Pulmonary artery endothelial cell (primary cell): ENCODE data around the gene RFX1. TPM values are rescaled to one million over a fixed set of nuclear protein-coding genes. Genes with fewer than 3 reads are reported as not detected.
"Not testable (repeated sequence)": the region's sequence is repeated elsewhere in the genome, so short reads cannot be mapped to it uniquely, and the experiment has no call there.

Experiments
- DNase-seq: peaks from one replicate; pipeline ENCODE4 v3.0.0-alpha.2; 2011; ENCODE audit warnings: low read depth, low spot score
- total RNA-seq: library from RNA; depleted of rRNA; stranded (reverse); fragments of >200 nt; gene quantifications from 2 replicates; pipeline ENCODE4 v1.2.3, GENCODE V29; 2014

Gene RFX1
- total RNA-seq, 1 donor from 2014 or later: 1.7 TPM

DNA sequence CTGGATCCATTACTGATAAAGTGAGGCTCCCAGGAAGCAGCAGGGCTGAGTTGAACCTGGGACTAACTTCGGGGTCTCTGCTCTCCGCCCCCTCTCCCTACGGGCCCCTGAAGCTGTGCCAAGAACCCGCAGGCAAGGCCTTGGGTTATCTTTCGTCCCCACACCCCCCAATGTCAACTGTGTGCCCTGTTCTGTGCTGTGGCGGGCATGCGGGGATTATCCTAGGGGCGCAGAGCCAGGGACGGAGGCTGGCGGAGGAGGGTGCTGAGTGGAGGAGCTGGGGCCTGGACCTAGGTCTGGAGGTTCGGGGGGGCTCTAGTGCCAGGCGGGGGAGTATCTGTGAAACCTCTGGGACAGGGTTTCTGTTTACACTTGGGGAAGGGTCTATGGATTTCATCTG is 26.4 kb downstream of the RFX1 start:
- DNase-seq: no peak

DNA sequence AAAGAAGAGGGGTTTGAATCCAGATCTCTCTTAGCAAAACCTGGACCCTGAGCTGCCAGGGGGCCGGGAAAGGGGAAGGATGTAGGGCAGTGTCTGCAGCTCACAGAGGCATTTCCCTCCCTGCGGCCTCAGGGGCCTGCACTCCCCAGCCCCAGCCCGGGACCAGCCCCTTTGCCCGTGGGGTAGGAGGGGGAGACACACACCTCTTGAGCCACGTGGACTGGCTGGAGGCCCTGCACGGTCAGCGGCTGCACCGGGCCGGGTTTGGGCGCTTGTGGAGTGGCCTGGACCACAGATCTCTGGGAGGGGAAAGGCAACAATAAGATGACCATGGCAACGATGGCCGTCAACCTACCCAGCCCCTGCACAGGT is 26.9 kb downstream of the RFX1 start:
- DNase-seq: no peak

DNA sequence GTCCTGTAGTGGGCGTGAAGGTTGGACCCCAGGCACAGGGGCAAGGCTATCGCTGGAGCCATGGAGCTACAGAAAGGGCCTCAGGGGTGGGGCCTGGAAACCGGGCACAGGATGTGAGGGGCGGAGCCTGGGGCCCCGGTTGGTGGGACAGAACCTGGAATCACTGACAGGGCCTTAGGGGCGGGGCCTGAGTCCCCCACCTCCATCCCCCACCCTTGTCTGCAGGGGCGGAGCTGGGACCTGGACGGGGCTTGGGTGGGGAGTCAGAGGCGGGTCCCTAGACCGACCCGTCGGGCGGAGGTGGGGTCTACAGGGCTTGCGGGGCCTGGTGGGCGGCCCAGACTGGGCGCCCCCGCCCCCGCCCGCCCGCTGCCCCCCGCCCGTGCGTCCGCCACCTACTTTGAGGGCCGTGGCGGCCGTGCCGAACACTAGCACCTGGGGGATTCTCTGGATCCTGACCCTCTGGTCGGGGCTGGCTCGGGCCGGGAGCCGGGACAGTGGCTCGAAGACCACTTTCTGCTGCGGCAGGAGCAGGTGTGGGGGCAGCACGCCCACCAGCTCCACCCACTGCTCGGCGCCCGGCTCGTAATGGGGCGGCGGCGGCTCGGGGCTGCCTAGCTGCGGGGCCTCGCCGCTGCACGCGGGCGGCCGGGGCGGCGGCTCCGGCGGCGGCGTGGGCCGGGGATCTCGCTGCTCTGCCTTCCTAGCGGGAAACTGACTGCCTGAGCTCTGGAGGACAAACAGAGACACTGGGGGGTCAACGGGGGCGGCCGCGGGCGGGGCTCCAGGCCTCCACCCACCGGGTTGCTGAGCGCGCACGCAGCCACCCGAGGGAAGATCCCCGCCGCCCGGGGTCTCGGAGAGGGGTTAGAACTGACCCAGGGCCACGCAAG is 27.5 kb downstream of the RFX1 start:
- no peak for DNase-seq

DNA sequence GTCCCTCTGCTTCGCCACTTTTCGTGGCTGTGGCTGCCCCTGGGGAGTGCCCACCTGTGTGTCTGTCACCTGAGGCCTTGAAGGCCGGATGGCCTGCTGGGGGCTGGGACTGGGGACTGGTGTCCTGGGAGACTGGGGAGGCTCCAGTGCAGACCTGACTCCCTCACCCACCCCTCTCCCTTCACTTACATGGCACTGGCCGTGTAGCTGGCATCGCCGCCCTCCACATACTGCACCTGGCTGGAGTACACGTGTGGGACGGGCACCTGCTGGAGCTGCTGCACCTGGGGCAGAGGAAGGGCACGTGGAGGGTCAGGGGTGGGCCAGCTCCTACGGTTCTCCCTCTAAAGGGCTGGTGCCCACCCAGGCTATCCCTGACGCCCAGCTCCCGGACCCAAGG is 28.3 kb downstream of the RFX1 start:
- DNase-seq: no peak

DNA sequence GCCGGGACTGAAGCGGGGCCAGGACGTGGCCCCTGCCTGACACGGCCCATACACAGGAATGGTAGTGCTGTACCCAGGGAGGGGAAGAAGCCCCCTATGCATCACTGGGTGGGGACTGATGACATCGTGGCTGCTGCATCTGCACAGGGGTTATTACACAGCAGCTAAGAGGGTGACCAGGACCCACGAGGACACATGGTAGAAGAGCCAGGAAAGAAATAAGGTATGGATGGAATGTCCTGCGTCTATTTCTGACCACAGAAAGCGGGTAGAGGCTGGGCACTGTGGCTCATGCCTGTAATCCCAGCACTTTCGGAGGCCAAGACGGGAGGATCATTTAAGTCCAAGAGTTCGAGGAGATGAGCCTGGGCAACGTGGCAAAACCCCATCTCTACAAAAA is 29.7 kb downstream of the RFX1 start:
- no peak for DNase-seq

DNA sequence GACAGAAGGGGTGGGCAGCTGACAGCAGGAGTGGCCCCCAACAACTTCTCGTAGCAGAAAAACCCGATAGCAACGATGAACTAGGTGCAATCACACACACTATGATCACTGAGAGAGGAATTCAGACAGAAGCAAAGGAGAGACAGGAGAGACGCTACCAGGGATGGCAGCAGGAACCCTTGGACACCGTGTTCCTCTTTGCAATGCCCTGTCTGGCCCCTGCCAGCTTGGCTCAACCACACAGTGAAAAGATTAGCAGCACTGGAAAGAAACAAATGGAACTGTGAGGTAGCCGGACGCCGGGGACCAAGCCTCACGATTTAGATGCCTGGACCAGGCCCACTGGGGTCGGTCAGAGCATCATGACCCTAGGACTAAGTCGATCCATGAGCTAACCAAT is 30.2 kb downstream of the RFX1 start:
- no peak for DNase-seq

DNA sequence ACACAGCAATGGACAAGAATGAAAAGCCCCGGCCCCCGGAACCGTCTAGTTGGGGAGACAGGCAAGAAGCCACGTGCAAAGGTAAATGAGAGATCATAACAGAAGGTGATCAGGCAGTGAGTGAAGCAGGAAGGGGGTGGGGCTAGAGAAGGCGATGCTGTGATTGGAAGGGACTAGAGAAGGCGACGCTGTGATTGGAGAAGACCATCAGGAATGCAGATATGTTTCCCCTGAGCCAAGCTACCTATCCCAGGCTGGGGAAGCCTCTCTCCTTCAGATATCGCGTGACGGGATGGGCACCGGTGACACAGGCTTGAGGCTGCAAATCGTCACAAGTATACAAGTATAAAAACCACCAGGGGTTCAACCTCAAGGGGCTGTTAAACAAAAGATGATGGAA is 32.0 kb downstream of the RFX1 start:
- no peak for DNase-seq

DNA sequence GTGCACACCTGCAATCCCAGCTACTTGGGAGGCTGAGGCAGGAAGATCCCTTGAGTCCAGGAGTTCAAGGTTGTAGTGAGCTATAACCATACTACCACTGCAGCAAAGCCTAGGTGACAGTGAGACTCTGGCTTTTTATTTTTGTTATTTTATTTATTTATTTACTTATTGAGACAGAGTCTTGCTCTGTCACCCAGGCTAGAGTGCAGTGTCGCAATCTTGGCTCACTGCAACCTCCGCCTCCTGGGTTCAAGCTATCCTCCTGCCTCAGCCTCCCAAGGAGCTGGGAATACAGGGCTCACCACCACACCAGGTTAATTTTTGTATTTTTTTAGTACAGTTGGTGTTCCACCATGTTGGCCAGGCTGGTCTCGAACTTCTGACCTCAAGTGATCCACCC is 32.6 kb downstream of the RFX1 start:
- DNase-seq: not testable (repeated sequence)

DNA sequence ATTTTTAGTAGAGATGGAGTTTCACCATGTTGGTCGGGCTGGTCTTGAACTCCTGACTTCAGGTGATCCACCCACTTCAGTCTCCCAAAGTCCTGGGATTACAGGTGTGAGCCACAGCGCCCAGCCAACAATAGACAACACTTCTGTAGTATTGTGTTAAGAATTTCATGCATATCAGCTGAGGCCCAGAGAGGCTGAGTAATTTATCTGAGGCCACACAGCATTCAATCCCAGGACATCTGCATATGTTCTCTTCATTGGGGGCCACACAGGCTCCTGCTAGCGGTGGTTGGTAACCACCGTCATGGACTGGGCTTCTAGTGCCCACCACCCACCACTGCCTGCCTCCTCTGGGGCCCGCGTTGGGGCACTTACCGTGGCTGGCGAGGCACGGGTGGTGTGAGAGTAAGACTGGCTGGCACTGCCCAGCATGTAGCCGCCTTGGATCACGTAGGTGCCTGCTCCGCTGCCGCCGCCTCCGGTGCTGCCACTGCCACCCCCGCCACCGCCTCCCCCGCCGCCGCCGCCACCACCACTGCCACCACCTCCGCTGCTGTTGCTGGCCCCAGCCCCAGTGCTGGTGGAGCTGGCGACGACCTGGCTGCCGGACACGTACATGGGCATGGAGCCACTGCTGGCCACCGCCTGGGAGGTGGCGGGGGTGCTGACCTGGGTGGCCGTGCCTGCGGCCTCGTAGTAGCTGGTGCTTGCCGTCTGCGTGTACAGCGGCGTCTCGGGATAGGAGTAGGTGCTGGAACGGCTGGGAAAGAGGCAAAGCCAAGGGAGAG is 33.6 kb downstream of the RFX1 start:
- no peak for DNase-seq

DNA sequence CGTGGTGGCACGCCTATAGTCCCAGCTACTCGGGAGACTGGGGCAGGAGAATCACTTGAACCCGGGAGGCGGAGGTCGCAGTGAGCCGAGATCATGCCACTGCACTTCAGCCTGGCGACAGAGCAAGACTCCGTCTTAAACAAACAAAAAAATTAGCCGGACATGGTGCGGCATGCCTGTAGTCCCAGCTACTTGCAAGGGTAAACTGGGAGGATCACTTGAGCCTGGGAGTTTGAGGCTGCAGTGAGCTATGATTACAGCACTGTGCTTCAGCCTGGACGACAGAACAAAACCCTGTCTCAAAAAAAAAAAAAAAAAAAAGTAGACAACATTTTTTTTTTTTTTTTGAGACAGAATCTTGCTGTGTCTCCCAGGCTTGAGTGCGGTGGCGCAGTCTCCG is 34.3 kb downstream of the RFX1 start:
- DNase-seq: not testable (repeated sequence)

DNA sequence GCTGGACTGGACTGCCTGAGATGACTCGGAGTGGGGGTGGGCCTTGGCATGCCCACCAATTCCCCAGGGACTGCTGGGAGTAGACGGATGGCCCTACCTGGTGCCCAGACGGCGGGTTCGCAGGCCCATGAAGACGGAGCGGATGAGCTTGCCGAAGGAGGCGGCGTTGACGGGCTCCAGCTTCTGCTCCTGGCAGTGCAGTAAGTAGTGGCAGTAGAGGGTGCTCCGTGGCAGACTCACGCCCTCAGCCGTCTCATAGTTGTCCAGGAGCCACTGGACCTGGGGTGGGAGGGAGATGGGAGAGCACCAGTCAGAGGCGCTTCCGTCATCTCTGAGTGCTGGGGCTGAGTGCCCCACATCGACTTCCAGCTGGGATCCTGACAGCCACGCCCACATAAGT is 36.2 kb downstream of the RFX1 start:
- no peak for DNase-seq

DNA sequence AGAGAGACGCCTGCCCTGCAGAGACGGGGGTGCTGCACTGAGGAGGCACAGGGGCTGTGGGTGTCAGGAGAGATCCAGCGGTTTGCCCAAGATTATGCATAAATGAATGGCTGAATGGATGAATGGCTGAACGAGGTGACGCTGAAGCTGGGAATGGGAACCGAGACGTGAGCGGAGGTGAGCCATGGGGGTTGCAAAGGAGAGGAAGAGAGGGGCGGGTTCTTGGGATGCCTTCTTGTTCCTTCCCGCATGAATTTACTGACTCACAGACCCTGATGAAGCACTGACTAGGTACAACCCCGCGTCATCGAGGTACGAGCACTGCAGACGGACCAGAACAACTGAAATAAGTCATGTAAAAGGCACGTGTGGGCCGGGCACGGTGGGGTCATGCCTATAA is 37.1 kb downstream of the RFX1 start:
- no peak for DNase-seq

DNA sequence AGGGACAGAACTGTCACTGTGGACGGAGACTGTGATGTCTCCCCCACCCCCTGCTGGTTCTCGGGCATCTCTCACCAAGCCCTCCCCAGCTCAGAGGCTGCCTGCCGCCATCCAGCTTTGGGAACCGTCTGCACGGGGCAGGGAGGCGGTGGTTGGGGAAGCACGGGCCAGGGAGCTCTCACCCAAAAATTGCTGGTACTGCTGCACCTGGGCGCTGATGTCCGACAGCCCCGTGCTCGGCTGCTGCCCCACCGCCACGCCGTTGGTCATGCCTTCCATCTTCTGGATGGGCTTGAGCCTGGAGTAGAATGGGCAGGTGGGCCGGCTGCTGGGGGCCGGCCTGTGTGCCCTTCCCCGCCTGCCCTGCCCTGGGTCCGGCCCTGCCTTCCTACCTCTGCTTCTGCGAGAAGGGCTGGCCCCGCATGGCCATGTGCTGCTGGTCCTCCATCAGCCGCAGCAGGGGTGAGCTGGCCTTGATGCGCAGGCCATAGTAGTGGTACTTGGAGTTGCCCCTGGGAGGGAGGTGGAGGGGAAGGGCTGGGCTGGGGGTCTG is 37.7 kb downstream of the RFX1 start:
- no peak for DNase-seq

DNA sequence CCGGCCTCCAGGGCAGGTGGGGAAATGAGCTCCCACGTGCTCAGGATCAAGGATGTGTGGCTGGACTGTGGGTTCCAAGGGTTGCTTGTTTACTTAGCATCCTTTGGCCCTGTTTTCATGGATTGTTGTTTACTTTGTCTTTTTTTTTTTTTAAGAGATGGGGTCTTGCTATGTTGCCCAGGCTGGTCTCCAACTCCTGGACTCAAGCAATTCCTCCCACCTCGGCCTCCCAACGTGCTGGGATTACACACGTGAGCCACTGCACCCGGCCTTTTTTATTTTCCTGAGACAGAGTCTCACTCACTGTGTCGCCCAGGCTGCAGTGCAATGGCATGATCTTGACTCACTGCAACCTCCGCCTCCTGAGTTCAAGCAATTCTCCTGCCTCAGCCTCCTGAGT is 38.9 kb downstream of the RFX1 start:
- not testable (repeated sequence) for DNase-seq

DNA sequence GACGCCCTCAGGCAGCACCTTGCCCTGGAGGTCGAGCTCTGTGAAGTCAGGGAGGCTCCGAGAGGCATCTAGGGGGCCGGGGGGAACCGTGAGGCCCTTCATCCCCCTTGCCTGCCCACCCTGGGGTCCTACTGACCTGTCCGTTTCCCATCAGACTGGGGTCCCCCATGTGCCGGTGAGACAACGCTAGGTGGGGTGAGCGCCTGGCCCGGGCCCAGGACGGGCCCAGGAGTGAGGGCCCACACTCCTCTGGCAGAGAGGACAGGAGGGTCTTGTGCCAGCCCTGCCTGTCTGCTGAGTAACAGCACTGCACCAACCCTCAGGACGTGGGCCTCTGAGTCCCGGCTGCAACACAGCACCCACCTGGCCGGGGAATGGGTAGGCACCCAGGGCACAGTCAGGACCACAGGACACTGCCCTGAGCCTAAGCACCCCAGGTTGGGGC is 39.4 kb downstream of the RFX1 start:
- DNase-seq: no peak

DNA sequence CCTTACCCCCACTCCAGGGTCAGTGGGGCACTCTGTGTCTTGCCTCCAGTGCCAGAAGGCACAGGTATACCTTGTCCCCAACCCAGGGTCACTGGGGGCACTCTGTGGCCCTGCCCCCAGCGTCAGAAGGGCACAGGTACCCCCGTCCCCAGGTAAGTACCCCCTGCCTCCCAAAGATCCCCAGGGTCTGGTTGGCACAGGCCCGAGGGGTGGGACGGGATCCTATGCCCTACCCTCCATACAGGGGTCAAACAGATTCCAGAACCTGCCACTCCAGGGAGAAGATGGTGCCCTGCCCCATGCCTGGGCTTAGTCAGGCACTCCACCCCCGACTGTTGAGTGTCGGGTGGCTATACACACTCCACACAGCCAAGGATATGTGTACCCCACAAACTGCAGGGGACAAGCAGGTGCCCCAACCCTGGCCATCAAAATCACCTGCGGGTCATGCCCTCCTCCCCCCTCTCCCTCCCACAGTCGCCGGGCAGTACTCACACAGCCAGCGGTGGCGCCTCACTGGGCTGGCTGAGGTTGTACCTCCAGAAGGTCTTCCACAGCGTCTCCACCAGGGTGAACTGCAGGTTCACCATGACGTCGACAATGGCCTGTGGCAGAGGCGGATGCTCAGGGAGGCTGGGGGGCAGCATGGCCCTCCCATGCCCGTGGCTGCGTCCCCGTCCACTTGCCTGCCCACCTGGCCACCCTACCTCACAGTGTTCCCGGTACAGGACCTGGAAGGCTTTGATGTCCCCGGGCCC is 40.0 kb downstream of the RFX1 start:
- DNase-seq: no peak

DNA sequence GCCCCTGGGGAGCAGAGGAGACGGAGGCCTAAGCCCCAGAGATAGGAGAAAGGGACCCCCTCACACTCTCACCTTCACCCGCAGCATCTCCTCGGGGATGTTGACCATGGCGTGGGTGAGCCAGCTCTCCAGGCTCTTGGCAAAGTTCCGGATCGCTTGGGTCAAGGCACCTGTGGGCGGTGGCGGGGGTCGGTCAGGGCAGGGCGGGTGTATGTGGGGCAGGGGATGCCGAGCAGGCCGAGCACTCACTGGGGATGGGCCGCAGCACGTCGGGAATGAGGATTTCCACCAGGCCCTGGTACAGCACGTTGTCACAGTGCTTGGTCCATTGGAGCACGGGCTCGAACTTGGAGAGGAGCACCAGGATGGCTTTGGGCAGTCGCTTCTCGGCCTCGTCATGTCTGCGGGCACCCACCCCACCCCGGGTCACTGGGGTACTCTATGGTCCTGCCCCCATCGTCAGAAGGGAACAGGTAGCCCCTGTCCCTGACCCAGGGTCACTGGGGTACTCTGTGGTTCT is 40.7 kb downstream of the RFX1 start:
- no peak for DNase-seq

DNA sequence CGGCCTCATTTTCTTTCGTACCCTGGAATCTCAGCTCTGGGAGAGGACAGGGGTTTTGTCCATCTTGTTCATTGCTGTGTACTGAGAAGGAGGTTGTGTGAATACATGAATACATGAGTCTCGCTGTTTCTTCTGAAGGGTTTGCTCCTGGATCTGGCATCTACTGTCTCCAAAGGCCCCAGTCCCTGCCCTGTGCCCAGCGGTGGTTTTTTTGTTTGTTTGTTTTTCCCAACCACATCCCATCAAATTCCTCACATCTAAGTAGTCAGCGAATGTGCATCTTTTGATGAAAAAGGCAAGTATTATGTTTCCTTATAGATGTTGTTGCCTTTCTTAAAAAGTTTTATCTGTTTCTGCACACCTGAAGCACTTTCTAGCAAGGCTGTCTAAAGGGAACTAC is 41.3 kb downstream of the RFX1 start:
- no peak for DNase-seq

DNA sequence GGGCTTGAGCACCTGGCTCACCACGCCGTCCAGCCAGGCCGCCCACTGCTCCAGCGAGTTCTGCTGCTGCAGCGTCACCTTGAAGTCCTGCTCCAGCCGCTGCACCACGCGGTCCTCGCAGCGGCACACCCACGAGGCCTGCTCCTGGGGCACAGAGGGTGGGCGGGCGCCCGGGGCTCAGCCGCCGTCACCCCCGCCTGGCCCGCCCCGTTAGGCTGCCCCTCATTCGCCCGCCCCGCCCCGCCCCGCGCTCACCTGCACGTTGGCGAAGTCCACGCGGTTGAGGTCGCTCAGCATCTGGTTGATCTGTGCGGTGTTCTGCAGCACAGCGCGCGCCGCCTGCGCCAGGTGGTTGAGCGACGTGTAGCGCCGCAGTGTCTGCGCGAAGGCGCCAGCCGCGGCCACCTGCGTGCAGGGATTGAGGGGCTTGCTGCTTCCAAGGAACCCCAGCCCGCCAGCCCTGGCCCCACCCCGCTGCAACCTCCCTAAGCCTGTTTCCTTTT is 42.5 kb downstream of the RFX1 start:
- no peak for DNase-seq

DNA sequence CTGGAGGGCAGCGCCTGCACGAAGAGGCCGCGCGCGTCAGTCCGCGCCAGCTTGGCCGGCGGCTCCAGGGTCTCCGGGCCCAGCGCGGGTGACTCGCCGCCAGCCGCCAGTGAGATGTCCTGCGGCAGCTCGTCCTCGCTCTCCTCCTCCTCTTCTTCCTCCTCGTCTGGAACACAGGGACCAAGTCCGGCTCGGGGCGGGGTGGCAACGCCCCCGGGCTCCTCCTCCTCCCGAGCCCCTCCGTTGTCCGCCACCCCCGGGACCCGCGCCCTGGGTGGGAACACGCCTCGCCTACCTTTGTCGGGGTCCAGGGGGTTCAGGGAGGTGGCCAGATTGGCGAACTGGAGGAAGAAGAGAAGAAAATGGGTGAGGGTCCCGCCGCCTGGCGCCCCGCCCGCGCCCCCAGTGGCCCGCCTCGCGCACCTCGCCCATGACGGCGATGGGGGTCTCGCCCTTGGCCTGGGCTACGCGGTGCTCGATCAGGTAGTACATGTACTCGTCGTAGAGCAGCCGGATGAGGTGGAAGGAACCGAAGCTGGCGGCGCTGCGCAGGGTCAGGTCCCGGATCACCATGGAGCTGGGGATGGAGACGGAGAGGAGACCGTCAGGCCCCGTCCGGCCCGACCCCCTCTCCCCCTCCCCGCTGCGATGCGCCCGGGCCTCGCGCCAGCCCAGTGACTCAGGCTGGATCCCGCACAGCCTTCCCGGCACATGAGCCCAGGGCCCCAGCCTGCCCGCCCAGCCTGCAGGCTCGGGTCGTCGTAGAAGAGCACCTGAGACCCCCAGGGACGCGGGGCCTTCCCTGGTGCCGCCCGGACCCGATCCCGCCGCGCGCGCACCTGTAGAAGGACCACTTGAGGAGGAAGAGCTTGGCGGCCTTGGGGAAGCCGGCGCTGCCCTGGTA is 43.2 kb downstream of the RFX1 start:
- DNase-seq: no peak
